ENCODE results near the gene HTR5A. TPM values are rescaled to one million over a fixed set of nuclear protein-coding genes. Genes with fewer than 3 reads are reported as not detected.
A peak's percentile ranks its signal among the peaks of the same experiment; 100 is the strongest.

Gene HTR5A
- polyA plus RNA-seq (2013, experiment 1 of 2) = not detected
- polyA plus RNA-seq (2013, experiment 2 of 2) = not detected

GRCh38 chr7:155069992-155070751, at the start of gene HTR5A:
HTR5A (plus strand) TSS chr7:155070324; CDS start chr7:155070900, 576 bp downstream.
- Histone ChIP-seq H3K27ac (replicated peaks; ENCODE audit: low read length) (no peak within 1 kb of the TSS), H3K4me2 (ENCODE audit: insufficient read depth, low read length, poor library complexity, severe bottlenecking) (peak within 1 kb of the TSS; percentile 82), H3K9me3 (replicated peaks in 1 of 2; ENCODE audit: control insufficient read depth in 2 of 2, insufficient read depth in 1 of 2, low read depth in 1 of 2, low read length in 2 of 2) (no peaks in the 10 kb centered on the region), H2BK12ac (ENCODE audit: low read length) (no peak within 1 kb of the TSS), H2BK5ac (ENCODE audit: low read length) (no peak within 1 kb of the TSS), H2BK15ac (ENCODE audit: low read length) (no peak within 1 kb of the TSS), H3K4me1 (ENCODE audit: control insufficient read depth in 2 of 2, insufficient read depth in 1 of 2, low read depth in 1 of 2, low read length in 2 of 2) (peaks cover 0 to 4% of the 10 kb centered on the region in 2 donors), H3K14ac (ENCODE audit: low read length) (no peak within 1 kb of the TSS), H3K79me1 (ENCODE audit: low read depth, low read length) (no peaks in the 10 kb centered on the region), H4K91ac (ENCODE audit: low read depth, low read length, poor library complexity) (no peak within 1 kb of the TSS), H3K4me3 (ENCODE audit: low read length in 2 of 2) (peak within 1 kb of the TSS in 1 of 2 donors; percentile 71), H3K9ac (ENCODE audit: low read depth, low read length, poor library complexity) (peak within 1 kb of the TSS; percentile 68), H3K18ac (ENCODE audit: low read length) (no peak within 1 kb of the TSS), H2AFZ (ENCODE audit: low read length) (no peak within 1 kb of the TSS), H3K23ac (ENCODE audit: low read depth, low read length, poor library complexity) (peak within 1 kb of the TSS; percentile 90), H3K4ac (ENCODE audit: low read length) (no peak within 1 kb of the TSS), H3K36me3 (replicated peaks in 1 of 2; ENCODE audit: control insufficient read depth in 2 of 2, insufficient read depth in 2 of 2, low read length in 2 of 2) (no peaks in the 10 kb centered on the region), H4K8ac (ENCODE audit: low read depth, low read length) (no peak within 1 kb of the TSS), H2AK5ac (ENCODE audit: low read depth, low read length) (no peak within 1 kb of the TSS), H2BK120ac (ENCODE audit: low read depth, low read length) (no peak within 1 kb of the TSS), H3K27me3 (ENCODE audit: control insufficient read depth in 3 of 3, insufficient read depth in 3 of 3, low read depth in 1 of 3, low read length in 3 of 3) (peaks cover 2 to 20% (median 13%) of the 10 kb centered on the region in 3 experiments)
- WGBS, 2 donors (ENCODE audit: extremely low coverage in 2 of 2, insufficient read length in 2 of 2, insufficient replicate concordance in 1 of 2) = no CpG with 5 or more reads among the region's 48 CpGs
- peak; percentile 93 for DNase-seq (ENCODE audit: low spot score)

- H4K8ac ChIP-seq (ENCODE audit: low read depth, low read length) = no peak overlapping the region
- no peak overlapping the region for H3K23ac ChIP-seq (ENCODE audit: low read depth, low read length, poor library complexity)
- no peaks in the 10 kb centered on the region for H3K79me1 ChIP-seq (ENCODE audit: low read depth, low read length)
- H4K91ac ChIP-seq (ENCODE audit: low read depth, low read length, poor library complexity) = no peak overlapping the region
- no peak overlapping the region for H2BK120ac ChIP-seq (ENCODE audit: low read depth, low read length)
- H2BK15ac ChIP-seq (ENCODE audit: low read length) = no peak overlapping the region
- H2BK5ac ChIP-seq (ENCODE audit: low read length) = no peak overlapping the region
- H3K4ac ChIP-seq (ENCODE audit: low read length) = no peak overlapping the region
- H2AK5ac ChIP-seq (ENCODE audit: low read depth, low read length) = no peak overlapping the region
- H3K9ac ChIP-seq (ENCODE audit: low read depth, low read length, poor library complexity) = no peak overlapping the region
- no peak overlapping the region for H3K18ac ChIP-seq (ENCODE audit: low read length)
- H3K4me3 ChIP-seq (ENCODE audit: low read length in 2 of 2) = no peak overlapping the region
- no peak overlapping the region for H3K14ac ChIP-seq (ENCODE audit: low read length)
- no peak overlapping the region for H2AFZ ChIP-seq (ENCODE audit: low read length)
- no peaks in the 10 kb centered on the region for H3K36me3 ChIP-seq (replicated peaks in 1 of 2; ENCODE audit: control insufficient read depth in 2 of 2, insufficient read depth in 2 of 2, low read length in 2 of 2)
- no peaks in the 10 kb centered on the region for H3K4me1 ChIP-seq (ENCODE audit: control insufficient read depth in 2 of 2, insufficient read depth in 1 of 2, low read depth in 1 of 2, low read length in 2 of 2)
- no peak overlapping the region for H3K27ac ChIP-seq (replicated peaks; ENCODE audit: low read length)
- no CpG with 5 or more reads among the region's 5 CpGs for WGBS, 2 donors (ENCODE audit: extremely low coverage in 2 of 2, insufficient read length in 2 of 2, insufficient replicate concordance in 1 of 2)
- H2BK12ac ChIP-seq (ENCODE audit: low read length) = no peak overlapping the region
- no peak for DNase-seq (ENCODE audit: low spot score)
- H3K4me2 ChIP-seq (ENCODE audit: insufficient read depth, low read length, poor library complexity, severe bottlenecking) = no peak overlapping the region
- H3K9me3 ChIP-seq (replicated peaks in 1 of 2; ENCODE audit: control insufficient read depth in 2 of 2, insufficient read depth in 1 of 2, low read depth in 1 of 2, low read length in 2 of 2) = no peaks in the 10 kb centered on the region
- H3K27me3 ChIP-seq (ENCODE audit: control insufficient read depth in 3 of 3, insufficient read depth in 3 of 3, low read depth in 1 of 3, low read length in 3 of 3) = peaks cover 0 to 15% (median 0%) of the 10 kb centered on the region in 3 experiments
Observed at GRCh38 chr7:155020996-155021395, 49.1 kb upstream of the HTR5A start.

GRCh38 chr7:155021699-155022145, 48.4 kb upstream of the HTR5A start:
- DNase-seq (ENCODE audit: low spot score) = no peak

GRCh38 chr7:155027879-155028278, 42.2 kb upstream of the HTR5A start:
- no peaks in the 10 kb centered on the region for H3K9me3 ChIP-seq (replicated peaks in 1 of 2; ENCODE audit: control insufficient read depth in 2 of 2, insufficient read depth in 1 of 2, low read depth in 1 of 2, low read length in 2 of 2)
- no peak overlapping the region for H3K27ac ChIP-seq (replicated peaks; ENCODE audit: low read length)
- no peak overlapping the region for H2BK12ac ChIP-seq (ENCODE audit: low read length)
- no peak overlapping the region for H3K14ac ChIP-seq (ENCODE audit: low read length)
- no peak overlapping the region for H2AK5ac ChIP-seq (ENCODE audit: low read depth, low read length)
- peaks cover 0 to 6% (median 0%) of the 10 kb centered on the region in 3 experiments for H3K27me3 ChIP-seq (ENCODE audit: control insufficient read depth in 3 of 3, insufficient read depth in 3 of 3, low read depth in 1 of 3, low read length in 3 of 3)
- no peak overlapping the region for H3K4me3 ChIP-seq (ENCODE audit: low read length in 2 of 2)
- H4K8ac ChIP-seq (ENCODE audit: low read depth, low read length) = no peak overlapping the region
- H2BK120ac ChIP-seq (ENCODE audit: low read depth, low read length) = no peak overlapping the region
- no peak overlapping the region for H3K4ac ChIP-seq (ENCODE audit: low read length)
- no peak overlapping the region for H2BK5ac ChIP-seq (ENCODE audit: low read length)
- no peaks in the 10 kb centered on the region for H3K4me1 ChIP-seq (ENCODE audit: control insufficient read depth in 2 of 2, insufficient read depth in 1 of 2, low read depth in 1 of 2, low read length in 2 of 2)
- no peak overlapping the region for H3K23ac ChIP-seq (ENCODE audit: low read depth, low read length, poor library complexity)
- no peaks in the 10 kb centered on the region for H3K79me1 ChIP-seq (ENCODE audit: low read depth, low read length)
- no peak for DNase-seq (ENCODE audit: low spot score)
- no CpG with 5 or more reads among the region's 1 CpG for WGBS, 2 donors (ENCODE audit: extremely low coverage in 2 of 2, insufficient read length in 2 of 2, insufficient replicate concordance in 1 of 2)
- no peak overlapping the region for H2BK15ac ChIP-seq (ENCODE audit: low read length)
- H3K36me3 ChIP-seq (replicated peaks in 1 of 2; ENCODE audit: control insufficient read depth in 2 of 2, insufficient read depth in 2 of 2, low read length in 2 of 2) = no peaks in the 10 kb centered on the region
- H3K4me2 ChIP-seq (ENCODE audit: insufficient read depth, low read length, poor library complexity, severe bottlenecking) = no peak overlapping the region
- no peak overlapping the region for H2AFZ ChIP-seq (ENCODE audit: low read length)
- no peak overlapping the region for H4K91ac ChIP-seq (ENCODE audit: low read depth, low read length, poor library complexity)
- H3K18ac ChIP-seq (ENCODE audit: low read length) = no peak overlapping the region
- H3K9ac ChIP-seq (ENCODE audit: low read depth, low read length, poor library complexity) = no peak overlapping the region

More at GRCh38 chr7:155021699-155022145, 48.4 kb upstream of the HTR5A start:
- H4K8ac ChIP-seq (ENCODE audit: low read depth, low read length) = no peak overlapping the region
- no peak overlapping the region for H3K4me2 ChIP-seq (ENCODE audit: insufficient read depth, low read length, poor library complexity, severe bottlenecking)
- H3K18ac ChIP-seq (ENCODE audit: low read length) = no peak overlapping the region
- no peaks in the 10 kb centered on the region for H3K4me1 ChIP-seq (ENCODE audit: control insufficient read depth in 2 of 2, insufficient read depth in 1 of 2, low read depth in 1 of 2, low read length in 2 of 2)
- peaks cover 0 to 15% (median 0%) of the 10 kb centered on the region in 3 experiments for H3K27me3 ChIP-seq (ENCODE audit: control insufficient read depth in 3 of 3, insufficient read depth in 3 of 3, low read depth in 1 of 3, low read length in 3 of 3)
- H2BK12ac ChIP-seq (ENCODE audit: low read length) = no peak overlapping the region
- H3K9me3 ChIP-seq (replicated peaks in 1 of 2; ENCODE audit: control insufficient read depth in 2 of 2, insufficient read depth in 1 of 2, low read depth in 1 of 2, low read length in 2 of 2) = no peaks in the 10 kb centered on the region
- H2BK5ac ChIP-seq (ENCODE audit: low read length) = no peak overlapping the region
- H3K14ac ChIP-seq (ENCODE audit: low read length) = no peak overlapping the region
- H3K36me3 ChIP-seq (replicated peaks in 1 of 2; ENCODE audit: control insufficient read depth in 2 of 2, insufficient read depth in 2 of 2, low read length in 2 of 2) = no peaks in the 10 kb centered on the region
- no peak overlapping the region for H2AFZ ChIP-seq (ENCODE audit: low read length)
- no peak overlapping the region for H2AK5ac ChIP-seq (ENCODE audit: low read depth, low read length)
- no peak overlapping the region for H3K4me3 ChIP-seq (ENCODE audit: low read length in 2 of 2)
- no peak overlapping the region for H4K91ac ChIP-seq (ENCODE audit: low read depth, low read length, poor library complexity)
- H2BK120ac ChIP-seq (ENCODE audit: low read depth, low read length) = no peak overlapping the region
- no peaks in the 10 kb centered on the region for H3K79me1 ChIP-seq (ENCODE audit: low read depth, low read length)
- H2BK15ac ChIP-seq (ENCODE audit: low read length) = no peak overlapping the region
- H3K27ac ChIP-seq (replicated peaks; ENCODE audit: low read length) = no peak overlapping the region
- no CpG with 5 or more reads among the region's 7 CpGs for WGBS, 2 donors (ENCODE audit: extremely low coverage in 2 of 2, insufficient read length in 2 of 2, insufficient replicate concordance in 1 of 2)
- H3K9ac ChIP-seq (ENCODE audit: low read depth, low read length, poor library complexity) = no peak overlapping the region
- H3K4ac ChIP-seq (ENCODE audit: low read length) = no peak overlapping the region
- no peak overlapping the region for H3K23ac ChIP-seq (ENCODE audit: low read depth, low read length, poor library complexity)

Measured in neuronal stem cell (in vitro differentiated cells).